Osteocyte (in vitro differentiated cells): Measurements from ENCODE around the gene PLCB4. TPM values are rescaled to one million over a fixed set of nuclear protein-coding genes. Genes with fewer than 3 reads are reported as not detected.
A peak's percentile ranks its signal among the peaks of the same experiment; 100 is the strongest.

ENCODE experiments used
- DNase-seq: peaks from one replicate; pipeline ENCODE4 v3.0.0; 2021; ENCODE audit warnings: mixed read lengths; ENCODE audit not compliant: unreplicated experiment; ENCODE audit errors: extremely low spot score
- H3K27ac Mint-ChIP-seq: one replicate; pipeline ENCODE4 v1.8.0; 2021; ENCODE audit warnings: mild to moderate bottlenecking, mixed read lengths; ENCODE audit not compliant: unreplicated experiment
- H3K27me3 Mint-ChIP-seq: one replicate; pipeline ENCODE4 v1.8.0; 2021; ENCODE audit warnings: mixed read lengths; ENCODE audit not compliant: unreplicated experiment
- H3K36me3 Mint-ChIP-seq: one replicate; pipeline ENCODE4 v1.8.0; 2021; ENCODE audit warnings: mixed read lengths; ENCODE audit not compliant: unreplicated experiment
- H3K4me1 Mint-ChIP-seq: one replicate; pipeline ENCODE4 v1.8.0; 2021; ENCODE audit warnings: mixed read lengths; ENCODE audit not compliant: unreplicated experiment
- H3K4me3 Mint-ChIP-seq: one replicate; pipeline ENCODE4 v1.8.0; 2021; ENCODE audit warnings: mild to moderate bottlenecking, moderate library complexity, mixed read lengths; ENCODE audit not compliant: unreplicated experiment
- H3K9me3 Mint-ChIP-seq: one replicate; pipeline ENCODE4 v1.8.0; 2021; ENCODE audit warnings: mixed read lengths; ENCODE audit not compliant: unreplicated experiment
- total RNA-seq: library from RNA; stranded (reverse); gene quantifications from 2 replicates; pipeline ENCODE4 v1.2.1, GENCODE V29; 2021
- TF ChIP-seq, protein P1 (sequence below): fragments of 200-600 bp; sonication (generic); IDR thresholded peaks from 2 replicates; pipeline ENCODE4 v1.5.0; 2021; ENCODE audit warnings: antibody characterized with exemption, mild to moderate bottlenecking, moderate library complexity

Gene PLCB4
- total RNA-seq, 1 donor from 2014 or later = 5.3 TPM

DNA sequence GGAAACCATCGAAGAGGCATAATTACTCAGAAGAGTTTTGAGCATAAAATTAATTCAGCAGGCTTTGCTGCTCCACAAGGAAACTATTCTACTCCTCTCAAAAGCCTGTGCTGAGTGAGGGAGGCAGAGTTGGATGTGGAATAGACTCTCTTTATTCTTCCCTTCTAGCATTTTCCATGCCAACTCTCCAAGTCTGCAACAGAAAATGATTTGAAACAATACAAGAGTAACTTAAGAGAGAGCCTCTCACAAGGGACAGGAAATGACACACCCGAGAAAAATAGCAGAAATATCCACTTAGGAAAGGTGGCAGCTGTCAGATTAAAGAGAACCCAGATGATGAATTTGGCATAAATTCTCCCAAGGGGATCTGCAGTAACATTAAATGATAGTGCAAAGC lies 419.2 kb downstream of the PLCB4 start:
- H3K36me3 Mint-ChIP-seq = no peaks in the 10 kb centered on the region
- no peak overlapping the region for H3K27ac Mint-ChIP-seq
- DNase-seq = no peak
- TF ChIP-seq, protein P1, sequence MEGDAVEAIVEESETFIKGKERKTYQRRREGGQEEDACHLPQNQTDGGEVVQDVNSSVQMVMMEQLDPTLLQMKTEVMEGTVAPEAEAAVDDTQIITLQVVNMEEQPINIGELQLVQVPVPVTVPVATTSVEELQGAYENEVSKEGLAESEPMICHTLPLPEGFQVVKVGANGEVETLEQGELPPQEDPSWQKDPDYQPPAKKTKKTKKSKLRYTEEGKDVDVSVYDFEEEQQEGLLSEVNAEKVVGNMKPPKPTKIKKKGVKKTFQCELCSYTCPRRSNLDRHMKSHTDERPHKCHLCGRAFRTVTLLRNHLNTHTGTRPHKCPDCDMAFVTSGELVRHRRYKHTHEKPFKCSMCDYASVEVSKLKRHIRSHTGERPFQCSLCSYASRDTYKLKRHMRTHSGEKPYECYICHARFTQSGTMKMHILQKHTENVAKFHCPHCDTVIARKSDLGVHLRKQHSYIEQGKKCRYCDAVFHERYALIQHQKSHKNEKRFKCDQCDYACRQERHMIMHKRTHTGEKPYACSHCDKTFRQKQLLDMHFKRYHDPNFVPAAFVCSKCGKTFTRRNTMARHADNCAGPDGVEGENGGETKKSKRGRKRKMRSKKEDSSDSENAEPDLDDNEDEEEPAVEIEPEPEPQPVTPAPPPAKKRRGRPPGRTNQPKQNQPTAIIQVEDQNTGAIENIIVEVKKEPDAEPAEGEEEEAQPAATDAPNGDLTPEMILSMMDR = no peak
- H3K9me3 Mint-ChIP-seq = peaks cover 4% of the 10 kb centered on the region
- peaks cover 44% of the 10 kb centered on the region for H3K4me1 Mint-ChIP-seq
- no peaks in the 10 kb centered on the region for H3K27me3 Mint-ChIP-seq
- H3K4me3 Mint-ChIP-seq = no peak overlapping the region

DNA sequence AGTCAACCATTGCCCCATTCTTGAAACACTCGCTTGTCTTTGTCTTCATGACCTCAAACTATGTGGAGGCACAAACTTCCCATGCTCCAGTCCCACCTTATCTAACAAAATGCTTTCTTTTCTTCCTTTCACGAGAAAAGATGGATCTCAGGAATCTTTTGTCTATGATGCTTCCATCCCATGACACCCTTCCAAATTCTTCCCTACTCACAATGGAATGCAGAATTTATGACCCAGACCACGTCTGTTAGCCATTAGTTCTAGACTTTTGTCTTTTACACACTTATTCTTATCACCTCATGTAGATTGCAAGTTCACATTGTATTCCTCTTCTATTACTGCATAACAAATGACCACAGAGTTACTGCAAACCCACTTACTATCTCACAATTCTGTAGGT lies 421.3 kb downstream of the PLCB4 start:
- Mint-ChIP-seq H3K9me3 (peaks cover 12% of the 10 kb centered on the region), H3K27me3 (no peaks in the 10 kb centered on the region), H3K4me1 (peaks cover 39% of the 10 kb centered on the region), H3K36me3 (no peaks in the 10 kb centered on the region), H3K27ac (no peak overlapping the region), H3K4me3 (no peak overlapping the region)
- DNase-seq = no peak
- TF ChIP-seq, protein P1 = no peak

DNA sequence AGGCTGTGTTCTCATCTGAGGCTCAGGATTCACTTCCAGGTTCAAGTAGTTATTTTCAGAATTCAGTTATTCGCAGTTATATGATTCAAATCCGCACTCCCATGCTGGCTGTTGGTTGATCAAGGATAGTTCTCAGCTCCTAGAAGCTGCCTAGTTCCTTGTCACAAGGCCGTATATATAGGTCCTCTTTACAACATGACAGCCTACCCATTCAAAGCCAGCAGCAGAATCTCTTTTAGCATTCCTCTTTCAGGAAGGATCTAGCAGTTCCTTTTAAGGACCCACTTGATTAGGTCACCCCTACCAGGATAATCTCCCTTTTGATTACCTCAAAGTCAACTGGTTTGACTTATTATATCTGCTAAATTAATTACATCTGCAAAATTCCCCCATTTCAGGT lies 421.7 kb downstream of the PLCB4 start:
- Mint-ChIP-seq H3K36me3 (no peaks in the 10 kb centered on the region), H3K9me3 (peaks cover 14% of the 10 kb centered on the region), H3K27me3 (no peaks in the 10 kb centered on the region), H3K27ac (no peak overlapping the region), H3K4me1 (peaks cover 39% of the 10 kb centered on the region), H3K4me3 (no peak overlapping the region)
- no peak for DNase-seq
- TF ChIP-seq, protein P1 = no peak

DNA sequence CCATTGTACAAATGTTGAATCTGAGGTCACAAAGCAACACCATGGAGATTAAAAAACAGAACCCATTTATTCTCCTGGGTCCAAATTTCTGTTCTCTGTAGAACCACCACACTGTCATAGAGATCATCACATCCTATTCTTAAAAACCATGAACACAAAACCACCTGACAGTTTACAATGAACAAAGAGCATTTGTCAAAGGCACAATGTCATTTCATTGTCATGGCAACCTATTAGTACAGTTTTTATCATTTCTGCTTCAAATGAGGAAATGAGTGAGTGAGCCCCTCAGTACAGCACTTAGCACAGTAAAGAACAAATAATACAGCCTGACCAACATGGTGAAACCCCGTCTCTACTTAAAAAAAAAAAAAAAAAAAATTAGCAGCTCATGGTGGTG lies 422.4 kb downstream of the PLCB4 start:
- H3K36me3 Mint-ChIP-seq = no peaks in the 10 kb centered on the region
- H3K4me1 Mint-ChIP-seq = peaks cover 36% of the 10 kb centered on the region
- DNase-seq = no peak
- H3K4me3 Mint-ChIP-seq = no peak overlapping the region
- H3K27ac Mint-ChIP-seq = no peak overlapping the region
- H3K27me3 Mint-ChIP-seq = no peaks in the 10 kb centered on the region
- TF ChIP-seq, protein P1 = no peak
- peaks cover 18% of the 10 kb centered on the region for H3K9me3 Mint-ChIP-seq

DNA sequence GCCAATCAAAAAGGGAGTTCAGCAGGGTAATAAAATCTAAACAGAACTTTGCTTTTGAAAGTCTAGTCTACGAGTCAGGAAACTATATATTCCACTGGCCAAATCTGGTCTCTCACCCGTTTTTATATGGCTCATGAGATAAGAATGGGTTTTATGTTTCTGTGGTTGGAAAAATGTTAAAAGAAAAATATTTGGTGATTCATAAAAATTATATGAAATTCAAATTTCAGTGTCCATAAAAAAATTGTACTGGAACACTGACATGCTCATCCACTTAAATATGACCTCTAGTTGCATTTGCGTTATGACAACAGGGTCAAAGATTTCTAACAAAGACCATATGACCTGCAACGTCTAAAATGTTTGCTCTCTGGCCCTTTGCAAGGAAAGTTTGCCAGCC lies 423.2 kb downstream of the PLCB4 start:
- H3K27me3 Mint-ChIP-seq = peaks cover 2% of the 10 kb centered on the region
- TF ChIP-seq, protein P1 = no peak
- DNase-seq = no peak

More for the DNA sequence above, 423.2 kb downstream of the PLCB4 start:
- peak overlapping the region; percentile 52 for H3K27ac Mint-ChIP-seq
- H3K9me3 Mint-ChIP-seq = peaks cover 18% of the 10 kb centered on the region
- H3K4me3 Mint-ChIP-seq = no peak overlapping the region
- H3K36me3 Mint-ChIP-seq = no peaks in the 10 kb centered on the region
- peaks cover 34% of the 10 kb centered on the region for H3K4me1 Mint-ChIP-seq
